HL-60 (cell line): ENCODE results near the gene SH3PXD2A.
A peak's percentile ranks its signal among the peaks of the same experiment; 100 is the strongest.

Source experiments
- DNase-seq, 2 experiments: peaks; one replicate each; pipeline ENCODE4 v3.0.0-alpha.2; 2010 to 2020; ENCODE audit warnings: low read depth in 1 of 2, low spot score in 1 of 2
- H3K27ac ChIP-seq: fragments of 250-450 bp; sonication (Bioruptor Pico); replicated peaks from 2 replicates; pipeline ENCODE4 v1.5.1; 2020; ENCODE audit warnings: mild to moderate bottlenecking, moderate library complexity
- H3K27me3 ChIP-seq: fragments of 250-450 bp; sonication (Bioruptor Pico); 2 replicates; pipeline ENCODE4 v1.5.1; 2021; ENCODE audit warnings: mild to moderate bottlenecking, moderate library complexity; ENCODE audit not compliant: insufficient read depth, poor library complexity, severe bottlenecking
- H3K4me3 ChIP-seq: replicated peaks from 2 replicates; pipeline ENCODE4 v1.5.1; 2011; ENCODE audit warnings: mild to moderate bottlenecking, control low read depth, low read length; ENCODE audit not compliant: insufficient read depth
- GABPA ChIP-seq: IDR thresholded peaks from 2 replicates; pipeline ENCODE4 v1.6.1; 2012; ENCODE audit warnings: low read depth
- POLR2AphosphoS5 ChIP-seq: IDR thresholded peaks from 2 replicates; pipeline ENCODE4 v1.6.1; 2012; ENCODE audit warnings: low read depth
- SPI1 ChIP-seq: IDR thresholded peaks from 2 replicates; pipeline ENCODE4 v1.6.1; 2012; ENCODE audit warnings: low read depth, mild to moderate bottlenecking, borderline replicate concordance
- TF ChIP-seq, protein P1 (sequence below): IDR thresholded peaks from 2 replicates; pipeline ENCODE4 v1.6.1; 2012; ENCODE audit warnings: low read depth; ENCODE audit not compliant: insufficient replicate concordance
- TF ChIP-seq, protein P2 (sequence below): IDR thresholded peaks from one replicate; pipeline ENCODE4 v1.5.1; 2011; ENCODE audit warnings: low read length, control low read depth, inconsistent platforms; ENCODE audit not compliant: insufficient read depth

SH3PXD2A gene

DNA sequence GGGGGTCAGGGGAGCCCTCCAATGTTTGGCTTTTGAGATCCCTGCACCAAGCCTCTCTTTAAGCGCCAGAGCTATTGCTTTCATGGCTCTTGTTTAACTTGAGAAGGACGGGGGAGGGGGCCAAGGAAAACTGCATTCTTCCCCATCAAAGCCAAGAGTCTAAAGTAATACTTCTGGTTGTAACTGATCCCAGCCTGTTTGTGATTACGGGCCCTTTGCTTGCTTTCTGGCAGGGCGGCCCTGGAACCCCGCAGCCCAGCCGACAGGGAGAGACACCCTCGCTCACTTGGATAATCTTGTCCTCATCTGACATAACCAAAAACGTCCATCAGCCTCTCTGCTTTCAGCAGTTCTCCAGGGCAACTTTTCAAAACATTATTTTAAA lies 207.1 kb downstream of the SH3PXD2A start:
- TF ChIP-seq POLR2AphosphoS5 (no peak), GABPA (no peak), SPI1 (no peak)
- TF ChIP-seq, protein P1, sequence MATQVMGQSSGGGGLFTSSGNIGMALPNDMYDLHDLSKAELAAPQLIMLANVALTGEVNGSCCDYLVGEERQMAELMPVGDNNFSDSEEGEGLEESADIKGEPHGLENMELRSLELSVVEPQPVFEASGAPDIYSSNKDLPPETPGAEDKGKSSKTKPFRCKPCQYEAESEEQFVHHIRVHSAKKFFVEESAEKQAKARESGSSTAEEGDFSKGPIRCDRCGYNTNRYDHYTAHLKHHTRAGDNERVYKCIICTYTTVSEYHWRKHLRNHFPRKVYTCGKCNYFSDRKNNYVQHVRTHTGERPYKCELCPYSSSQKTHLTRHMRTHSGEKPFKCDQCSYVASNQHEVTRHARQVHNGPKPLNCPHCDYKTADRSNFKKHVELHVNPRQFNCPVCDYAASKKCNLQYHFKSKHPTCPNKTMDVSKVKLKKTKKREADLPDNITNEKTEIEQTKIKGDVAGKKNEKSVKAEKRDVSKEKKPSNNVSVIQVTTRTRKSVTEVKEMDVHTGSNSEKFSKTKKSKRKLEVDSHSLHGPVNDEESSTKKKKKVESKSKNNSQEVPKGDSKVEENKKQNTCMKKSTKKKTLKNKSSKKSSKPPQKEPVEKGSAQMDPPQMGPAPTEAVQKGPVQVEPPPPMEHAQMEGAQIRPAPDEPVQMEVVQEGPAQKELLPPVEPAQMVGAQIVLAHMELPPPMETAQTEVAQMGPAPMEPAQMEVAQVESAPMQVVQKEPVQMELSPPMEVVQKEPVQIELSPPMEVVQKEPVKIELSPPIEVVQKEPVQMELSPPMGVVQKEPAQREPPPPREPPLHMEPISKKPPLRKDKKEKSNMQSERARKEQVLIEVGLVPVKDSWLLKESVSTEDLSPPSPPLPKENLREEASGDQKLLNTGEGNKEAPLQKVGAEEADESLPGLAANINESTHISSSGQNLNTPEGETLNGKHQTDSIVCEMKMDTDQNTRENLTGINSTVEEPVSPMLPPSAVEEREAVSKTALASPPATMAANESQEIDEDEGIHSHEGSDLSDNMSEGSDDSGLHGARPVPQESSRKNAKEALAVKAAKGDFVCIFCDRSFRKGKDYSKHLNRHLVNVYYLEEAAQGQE, result no peak
- TF ChIP-seq, protein P2, sequence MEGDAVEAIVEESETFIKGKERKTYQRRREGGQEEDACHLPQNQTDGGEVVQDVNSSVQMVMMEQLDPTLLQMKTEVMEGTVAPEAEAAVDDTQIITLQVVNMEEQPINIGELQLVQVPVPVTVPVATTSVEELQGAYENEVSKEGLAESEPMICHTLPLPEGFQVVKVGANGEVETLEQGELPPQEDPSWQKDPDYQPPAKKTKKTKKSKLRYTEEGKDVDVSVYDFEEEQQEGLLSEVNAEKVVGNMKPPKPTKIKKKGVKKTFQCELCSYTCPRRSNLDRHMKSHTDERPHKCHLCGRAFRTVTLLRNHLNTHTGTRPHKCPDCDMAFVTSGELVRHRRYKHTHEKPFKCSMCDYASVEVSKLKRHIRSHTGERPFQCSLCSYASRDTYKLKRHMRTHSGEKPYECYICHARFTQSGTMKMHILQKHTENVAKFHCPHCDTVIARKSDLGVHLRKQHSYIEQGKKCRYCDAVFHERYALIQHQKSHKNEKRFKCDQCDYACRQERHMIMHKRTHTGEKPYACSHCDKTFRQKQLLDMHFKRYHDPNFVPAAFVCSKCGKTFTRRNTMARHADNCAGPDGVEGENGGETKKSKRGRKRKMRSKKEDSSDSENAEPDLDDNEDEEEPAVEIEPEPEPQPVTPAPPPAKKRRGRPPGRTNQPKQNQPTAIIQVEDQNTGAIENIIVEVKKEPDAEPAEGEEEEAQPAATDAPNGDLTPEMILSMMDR, result no peak
- DNase-seq, result no peak
- H3K27ac ChIP-seq, result no peak overlapping the region

DNA sequence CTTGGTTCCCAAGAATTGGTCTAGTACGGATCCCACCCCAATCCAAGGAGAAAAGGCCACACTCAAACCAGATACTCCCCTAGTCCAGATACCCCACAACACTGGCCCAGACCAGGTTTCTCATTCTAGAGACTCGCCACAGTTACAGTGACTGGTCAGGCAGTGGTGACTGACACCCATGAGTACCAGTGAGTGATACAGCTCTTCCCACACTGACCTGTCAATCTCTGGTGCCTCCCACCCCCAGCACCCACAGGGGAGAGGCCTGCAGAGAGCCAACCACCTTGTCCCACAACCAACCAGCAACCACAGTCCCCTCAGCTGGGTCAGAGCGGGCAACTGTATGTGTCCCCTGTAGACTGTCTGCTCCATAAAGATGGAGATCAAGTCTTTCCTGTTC lies 209.1 kb downstream of the SH3PXD2A start:
- H3K27ac ChIP-seq, result no peak overlapping the region
- TF ChIP-seq GABPA, result no peak
- TF ChIP-seq, protein P2, result no peak
- no peak for TF ChIP-seq SPI1
- no peak for TF ChIP-seq POLR2AphosphoS5
- TF ChIP-seq, protein P1, result no peak
- H3K4me3 ChIP-seq, result no peak overlapping the region
- no peak for DNase-seq
- H3K27me3 ChIP-seq, result no peaks in the 10 kb centered on the region

More for the DNA sequence above, 207.1 kb downstream of the SH3PXD2A start:
- H3K4me3 ChIP-seq, result no peak overlapping the region
- no peaks in the 10 kb centered on the region for H3K27me3 ChIP-seq

DNA sequence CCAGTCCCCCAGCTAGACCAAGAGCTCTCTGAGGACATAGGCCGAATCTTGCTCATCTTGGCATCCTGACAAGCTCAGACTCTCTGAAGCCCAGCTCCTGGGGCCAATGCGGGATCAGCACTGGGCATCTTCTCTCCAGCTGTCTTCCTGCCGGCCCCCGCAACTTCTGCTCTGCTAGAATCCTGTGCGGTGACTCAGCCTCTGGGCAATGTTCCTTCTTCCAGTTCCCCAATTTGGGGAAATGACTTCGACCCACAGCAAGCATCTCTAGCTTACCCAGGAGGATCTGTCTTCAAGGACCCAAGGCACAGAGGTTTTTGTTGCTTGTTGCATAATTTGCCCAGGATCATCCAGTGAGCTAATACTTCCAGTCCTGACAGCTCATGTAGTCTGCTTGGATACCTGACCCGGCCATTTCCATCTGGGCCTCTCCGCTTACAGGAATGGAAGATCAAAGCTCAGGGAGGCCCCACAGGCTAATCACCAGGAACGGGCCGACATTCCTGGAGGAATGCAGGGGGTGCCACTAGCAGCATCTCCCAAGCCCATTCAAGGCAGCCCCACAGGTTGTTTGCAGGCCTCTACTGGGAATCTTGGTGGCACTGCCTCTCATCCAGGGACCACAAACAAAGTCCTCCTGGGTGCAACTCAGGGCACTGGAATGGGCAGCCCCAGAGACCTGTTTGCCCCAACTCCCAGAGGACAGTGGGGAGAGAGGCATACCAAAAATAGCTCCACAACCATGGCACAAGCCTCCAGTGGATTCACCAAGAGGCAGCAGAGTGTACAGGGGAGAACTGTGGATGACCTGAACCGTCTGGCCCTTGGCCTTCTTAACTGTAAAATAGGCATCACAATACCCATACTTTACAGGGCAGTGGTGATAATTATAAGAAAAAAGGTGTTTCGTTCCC lies 210.0 kb downstream of the SH3PXD2A start:
- H3K4me3 ChIP-seq, result no peak overlapping the region
- H3K27ac ChIP-seq, result no peak overlapping the region
- no peaks in the 10 kb centered on the region for H3K27me3 ChIP-seq
- DNase-seq, result peak; percentile 85 to 93
- TF ChIP-seq SPI1 (peak; percentile 98), GABPA (no peak), POLR2AphosphoS5 (peak; percentile 68)

DNA sequence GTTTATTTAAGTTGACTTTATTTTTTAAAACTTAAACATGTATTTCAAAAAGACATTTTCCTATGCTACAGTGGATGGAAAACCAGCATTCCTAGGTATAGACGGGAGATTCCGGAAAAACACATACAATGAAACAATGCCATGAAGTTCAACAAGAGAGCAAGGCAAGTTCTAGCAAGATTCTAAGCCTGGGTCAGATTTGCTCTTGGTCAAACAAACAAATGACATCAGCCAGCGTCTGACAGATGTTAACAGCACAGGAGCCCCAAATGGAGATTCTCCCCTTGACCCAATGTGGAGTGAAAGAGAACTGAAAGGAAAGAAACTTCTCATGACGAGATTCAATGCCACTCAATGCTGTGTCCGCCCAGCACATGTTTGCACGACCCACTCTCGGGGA lies 212.0 kb downstream of the SH3PXD2A start:
- DNase-seq, result no peak
- no peaks in the 10 kb centered on the region for H3K27me3 ChIP-seq
- no peak overlapping the region for H3K4me3 ChIP-seq
- H3K27ac ChIP-seq, result no peak overlapping the region
- no peak for TF ChIP-seq SPI1
- no peak for TF ChIP-seq GABPA
- TF ChIP-seq, protein P1, result no peak
- TF ChIP-seq, protein P2, result no peak
- no peak for TF ChIP-seq POLR2AphosphoS5
